ENCODE results near the gene DENND2A.

DENND2A gene

DNA sequence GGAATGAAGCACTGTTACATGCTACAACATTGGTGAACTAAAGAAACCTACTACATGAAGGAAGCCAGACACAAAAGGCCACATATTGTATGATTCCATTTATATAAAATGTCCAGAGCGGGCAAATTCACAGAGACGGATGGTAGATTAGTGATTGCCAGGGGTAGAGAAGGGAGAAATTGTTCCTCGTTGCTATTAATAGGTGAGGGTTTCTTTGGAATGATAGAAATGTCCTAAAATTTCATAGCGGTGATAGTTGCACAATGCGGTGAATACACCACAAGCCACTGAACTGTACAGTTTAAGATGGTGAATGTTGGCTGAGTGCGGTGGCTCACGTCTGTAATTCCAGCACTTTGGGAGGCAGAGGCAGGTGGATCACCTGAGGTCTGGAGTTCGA lies 29.0 kb downstream of the DENND2A start:
- TF ChIP-seq, protein P1, sequence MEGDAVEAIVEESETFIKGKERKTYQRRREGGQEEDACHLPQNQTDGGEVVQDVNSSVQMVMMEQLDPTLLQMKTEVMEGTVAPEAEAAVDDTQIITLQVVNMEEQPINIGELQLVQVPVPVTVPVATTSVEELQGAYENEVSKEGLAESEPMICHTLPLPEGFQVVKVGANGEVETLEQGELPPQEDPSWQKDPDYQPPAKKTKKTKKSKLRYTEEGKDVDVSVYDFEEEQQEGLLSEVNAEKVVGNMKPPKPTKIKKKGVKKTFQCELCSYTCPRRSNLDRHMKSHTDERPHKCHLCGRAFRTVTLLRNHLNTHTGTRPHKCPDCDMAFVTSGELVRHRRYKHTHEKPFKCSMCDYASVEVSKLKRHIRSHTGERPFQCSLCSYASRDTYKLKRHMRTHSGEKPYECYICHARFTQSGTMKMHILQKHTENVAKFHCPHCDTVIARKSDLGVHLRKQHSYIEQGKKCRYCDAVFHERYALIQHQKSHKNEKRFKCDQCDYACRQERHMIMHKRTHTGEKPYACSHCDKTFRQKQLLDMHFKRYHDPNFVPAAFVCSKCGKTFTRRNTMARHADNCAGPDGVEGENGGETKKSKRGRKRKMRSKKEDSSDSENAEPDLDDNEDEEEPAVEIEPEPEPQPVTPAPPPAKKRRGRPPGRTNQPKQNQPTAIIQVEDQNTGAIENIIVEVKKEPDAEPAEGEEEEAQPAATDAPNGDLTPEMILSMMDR (IDR thresholded peaks at IDR 0.05; ENCODE audit: low read depth, low read length, missing control alignments) = no peak
- DNase-seq (ENCODE audit: low read depth) = no peak
- H3K4me3 ChIP-seq (ENCODE audit: low read depth, low read length) = no peak overlapping the region

DNA sequence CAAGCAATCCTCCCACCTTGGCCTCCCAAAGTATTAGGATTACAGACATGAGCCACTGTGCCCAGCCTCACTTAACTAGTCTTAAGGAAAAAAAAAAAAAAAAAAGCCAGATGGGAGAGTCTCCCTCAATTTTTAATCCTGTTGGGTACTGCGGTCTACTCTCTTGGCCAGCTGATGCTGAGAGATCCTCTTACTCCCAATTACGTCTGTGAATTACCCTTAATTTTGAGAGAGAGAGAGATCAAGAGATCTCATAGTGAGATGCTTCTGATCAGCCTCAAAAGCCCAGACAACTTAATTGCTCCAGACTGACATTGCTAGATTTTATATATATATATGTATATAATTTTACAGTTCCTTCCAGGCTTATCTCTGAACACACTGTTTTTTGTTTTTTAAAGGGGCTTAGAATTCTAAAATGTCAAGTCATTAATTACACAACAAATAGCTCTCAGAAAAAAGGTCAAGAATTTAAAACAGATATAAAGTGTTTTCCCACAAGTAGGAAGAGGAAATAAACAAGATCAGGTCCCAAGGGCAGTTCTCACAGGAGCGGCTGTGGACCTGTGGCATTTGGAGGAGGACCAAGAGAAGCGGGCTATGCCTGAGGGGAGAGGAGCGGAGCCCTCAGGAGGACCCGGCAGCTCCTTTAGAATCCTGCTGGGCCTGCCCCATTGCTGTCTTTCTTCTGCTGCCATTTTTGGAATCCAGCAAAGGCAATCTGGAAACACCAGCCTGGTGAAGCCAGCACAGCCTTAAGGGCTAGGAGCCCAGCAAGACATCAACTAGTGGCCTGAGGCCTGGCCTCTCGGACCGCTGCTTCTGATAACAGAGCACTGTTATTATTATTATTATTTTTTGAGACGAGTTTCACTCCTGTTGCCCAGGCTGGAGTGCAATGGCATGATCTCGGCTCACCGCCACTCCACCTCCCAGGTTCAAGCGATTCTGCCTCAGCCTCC lies 30.1 kb downstream of the DENND2A start:
- no peak overlapping the region for H3K4me3 ChIP-seq (ENCODE audit: low read depth, low read length)
- no peak for DNase-seq (ENCODE audit: low read depth)
- TF ChIP-seq, protein P1 (IDR thresholded peaks at IDR 0.05; ENCODE audit: low read depth, low read length, missing control alignments) = no peak

DNA sequence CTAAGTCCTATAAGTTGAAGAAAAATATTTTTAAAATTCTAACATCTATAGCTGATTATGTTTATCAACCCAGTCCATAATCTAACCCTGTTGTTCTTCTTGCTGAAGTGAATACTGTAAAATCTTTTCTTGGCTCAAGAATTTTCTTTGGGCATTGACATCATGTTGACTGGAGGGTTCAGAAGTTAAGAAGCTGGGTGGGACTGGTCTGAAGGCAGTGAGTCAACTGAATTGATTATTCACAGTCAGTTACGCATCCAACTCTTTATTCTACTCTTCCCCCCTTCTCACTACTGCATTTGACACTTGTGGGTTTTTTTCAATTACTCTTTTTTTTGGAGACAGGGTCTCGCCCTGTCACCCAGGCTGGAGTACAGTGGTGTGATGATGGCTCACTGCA lies 31.0 kb downstream of the DENND2A start:
- H3K4me3 ChIP-seq (ENCODE audit: low read depth, low read length) = no peak overlapping the region
- TF ChIP-seq, protein P1 (IDR thresholded peaks at IDR 0.05; ENCODE audit: low read depth, low read length, missing control alignments) = no peak
- DNase-seq (ENCODE audit: low read depth) = no peak

DNA sequence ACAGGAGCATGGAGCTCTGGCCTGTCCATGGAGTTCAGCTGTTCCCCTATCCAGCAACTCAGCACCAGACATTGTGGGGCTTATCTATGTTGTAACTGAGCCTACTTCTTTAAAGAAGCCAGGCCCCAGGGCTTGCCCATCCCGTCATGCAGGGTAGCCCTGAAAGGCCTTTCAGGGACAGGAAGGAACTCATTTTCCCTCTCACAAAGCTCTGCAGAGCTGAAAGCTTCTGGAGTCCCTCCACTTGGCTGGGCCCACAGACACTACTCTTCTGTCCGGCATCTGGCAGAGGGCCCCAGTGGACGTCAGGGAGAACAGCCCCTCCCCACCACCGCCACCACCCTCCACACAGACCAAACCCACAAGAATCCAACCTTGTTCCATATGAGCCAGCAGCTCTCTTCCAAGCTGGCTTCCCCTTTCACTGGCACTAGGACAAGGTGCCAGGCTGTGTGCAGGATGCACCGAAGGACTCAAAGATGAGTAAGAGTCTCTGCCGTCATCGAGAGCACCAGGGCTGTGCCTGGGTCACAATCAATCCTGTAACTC lies 33.1 kb downstream of the DENND2A start:
- no peak overlapping the region for H3K4me3 ChIP-seq (ENCODE audit: low read depth, low read length)
- no peak for DNase-seq (ENCODE audit: low read depth)
- TF ChIP-seq, protein P1 (IDR thresholded peaks at IDR 0.05; ENCODE audit: low read depth, low read length, missing control alignments) = no peak

DNA sequence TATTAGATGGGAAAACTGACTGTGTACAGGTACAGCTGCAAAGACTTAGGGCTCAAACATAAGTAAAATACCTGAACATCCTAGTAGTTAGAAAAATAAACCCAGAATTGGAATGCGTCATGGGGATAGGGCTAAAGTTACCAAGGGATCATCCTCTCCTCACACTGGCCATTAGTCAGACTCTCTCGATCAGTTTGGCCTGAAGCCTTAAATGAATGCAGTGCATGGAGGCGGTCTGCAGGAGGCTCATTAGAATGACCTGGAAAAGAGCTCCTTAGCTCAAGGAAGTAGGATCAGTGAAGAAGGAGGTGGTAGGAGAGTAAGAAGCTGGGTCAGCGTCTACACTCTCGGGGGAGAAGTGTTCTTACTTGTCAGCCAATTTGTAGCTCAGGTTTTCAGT lies 35.3 kb downstream of the DENND2A start:
- TF ChIP-seq, protein P1 (IDR thresholded peaks at IDR 0.05; ENCODE audit: low read depth, low read length, missing control alignments) = no peak
- DNase-seq (ENCODE audit: low read depth) = no peak

DNA sequence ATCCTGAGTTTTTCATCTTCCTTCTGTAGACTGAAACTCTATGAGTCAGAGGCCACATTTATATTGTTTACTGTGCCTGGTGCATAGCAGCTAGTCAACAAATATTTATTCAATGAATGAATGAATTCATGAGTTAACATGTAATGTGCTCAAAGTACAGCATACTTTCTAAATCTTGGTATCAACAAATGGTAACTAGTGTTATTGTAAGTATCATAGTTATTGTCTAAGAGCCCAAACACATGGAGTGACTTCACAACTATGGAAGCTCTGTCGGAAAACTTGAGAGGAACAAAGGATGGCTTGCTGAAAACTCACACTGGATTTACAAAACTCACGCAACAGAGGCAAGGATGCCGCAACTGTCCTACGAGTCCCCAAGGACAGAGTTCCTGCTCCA lies 35.9 kb downstream of the DENND2A start:
- no peak for DNase-seq (ENCODE audit: low read depth)
- TF ChIP-seq, protein P1 (IDR thresholded peaks at IDR 0.05; ENCODE audit: low read depth, low read length, missing control alignments) = no peak

More for the DNA sequence above, 35.3 kb downstream of the DENND2A start:
- H3K4me3 ChIP-seq (ENCODE audit: low read depth, low read length) = no peak overlapping the region

More for the DNA sequence above, 35.9 kb downstream of the DENND2A start:
- H3K4me3 ChIP-seq (ENCODE audit: low read depth, low read length) = no peak overlapping the region

Data from GM12864 (cell line).